ENCODE results near the gene DIAPH3. TPM values are rescaled to one million over a fixed set of nuclear protein-coding genes. Genes with fewer than 3 reads are reported as not detected.

DIAPH3 gene
- polyA plus RNA-seq, 1 of the 3 experiments (the other 2 are of a cell fraction): 5.4 TPM

- Histone ChIP-seq H3K27me3 (ENCODE audit: insufficient read depth) (no peaks in the 10 kb centered on the region), H3K9me2 (no peaks in the 10 kb centered on the region), H2AFZ (ENCODE audit: low read depth) (no peak overlapping the region), H3K4me2 (no peak overlapping the region), H3K36me3 (replicated peaks in 1 of 2; ENCODE audit: control insufficient read depth in 1 of 2, insufficient read depth in 2 of 2, low read length in 1 of 2) (peaks cover 0 to 23% of the 10 kb centered on the region in 2 experiments), H3K4me3 (ENCODE audit: low read depth in 2 of 2, low read length in 1 of 2) (no peak overlapping the region), H3F3A (replicated peaks; ENCODE audit: insufficient read depth) (peaks cover 4% of the 10 kb centered on the region), H3K9me3 (no peaks in the 10 kb centered on the region), H4K20me1 (ENCODE audit: insufficient read depth) (no peaks in the 10 kb centered on the region), H3K27ac (ENCODE audit: low read depth in 2 of 2, low read length in 1 of 2) (no peak overlapping the region), H3K4me1 (ENCODE audit: control insufficient read depth in 1 of 2, insufficient read depth in 2 of 2, low read depth in 1 of 2, low read length in 1 of 2) (peaks cover 0 to 19% of the 10 kb centered on the region in 2 experiments; a peak in 2 of 4 replicates), H3K79me2 (ENCODE audit: insufficient read depth) (no peaks in the 10 kb centered on the region), H3K9ac (no peak overlapping the region)
- no peak for DNase-seq
- TF ChIP-seq GABPA (IDR thresholded peaks at IDR 0.05; ENCODE audit: low read depth): no peak
- no peak for TF ChIP-seq TEAD4 (IDR thresholded peaks at IDR 0.05; ENCODE audit: borderline replicate concordance, insufficient read depth)
- no peak for TF ChIP-seq EZH2phosphoT487 (IDR thresholded peaks at IDR 0.05; ENCODE audit: borderline replicate concordance, low read depth)
- ChIA-PET POLR2A (no interaction called here), CTCF (no interaction called here)
- 91% methylated on average over 2 of the region's 2 CpGs for WGBS (ENCODE audit: low lambda C conversion rate)
Observed at GRCh38 chr13:59835569-59835968, 328.2 kb downstream of the DIAPH3 start.

- no peak for DNase-seq
- H4K20me1 ChIP-seq (ENCODE audit: insufficient read depth): no peaks in the 10 kb centered on the region
- peaks cover 0 to 19% of the 10 kb centered on the region in 2 experiments; a peak in 2 of 4 replicates for H3K4me1 ChIP-seq (ENCODE audit: control insufficient read depth in 1 of 2, insufficient read depth in 2 of 2, low read depth in 1 of 2, low read length in 1 of 2)
- peaks cover 5% of the 10 kb centered on the region for H3F3A ChIP-seq (replicated peaks; ENCODE audit: insufficient read depth)
- H3K79me2 ChIP-seq (ENCODE audit: insufficient read depth): no peaks in the 10 kb centered on the region
- TF ChIP-seq MEF2A (IDR thresholded peaks at IDR 0.05; ENCODE audit: borderline replicate concordance, low read depth): no peak
- TF ChIP-seq FOXM1 (IDR thresholded peaks at IDR 0.05; ENCODE audit: low read depth): no peak
- no peak for TF ChIP-seq USF1 (IDR thresholded peaks at IDR 0.05; ENCODE audit: borderline replicate concordance, low read depth)
- TF ChIP-seq YY1 (IDR thresholded peaks at IDR 0.05; ENCODE audit: low read depth): no peak
- TF ChIP-seq CTCF (IDR thresholded peaks at IDR 0.05): no peak
- no peak for TF ChIP-seq TCF12 (IDR thresholded peaks at IDR 0.05)
- TF ChIP-seq CHD2 (IDR thresholded peaks at IDR 0.05; ENCODE audit: low read length, partially characterized antibody): no peak
- TF ChIP-seq JUND (IDR thresholded peaks at IDR 0.05): no peak
- no peak for TF ChIP-seq ZBTB33 (IDR thresholded peaks at IDR 0.05; ENCODE audit: borderline replicate concordance, low read depth)
- TF ChIP-seq GABPA (IDR thresholded peaks at IDR 0.05; ENCODE audit: low read depth): no peak
- H3K9me2 ChIP-seq: no peaks in the 10 kb centered on the region
- H3K4me2 ChIP-seq: no peak overlapping the region
- no peak overlapping the region for H3K4me3 ChIP-seq (ENCODE audit: low read depth in 2 of 2, low read length in 1 of 2)
- no peak overlapping the region for H2AFZ ChIP-seq (ENCODE audit: low read depth)
- no peaks in the 10 kb centered on the region for H3K27me3 ChIP-seq (ENCODE audit: insufficient read depth)
- H3K9ac ChIP-seq: no peak overlapping the region
- H3K27ac ChIP-seq (ENCODE audit: low read depth in 2 of 2, low read length in 1 of 2): no peak overlapping the region
- peaks cover 0 to 23% of the 10 kb centered on the region in 2 experiments for H3K36me3 ChIP-seq (replicated peaks in 1 of 2; ENCODE audit: control insufficient read depth in 1 of 2, insufficient read depth in 2 of 2, low read length in 1 of 2)
- CTCF ChIA-PET: no interaction called here
- no peaks in the 10 kb centered on the region for H3K9me3 ChIP-seq
- POLR2A ChIA-PET: no interaction called here
Observed at GRCh38 chr13:59834801-59835200, 328.9 kb downstream of the DIAPH3 start.

Data from SK-N-SH (cell line).